PC-9 (cell line): ENCODE data around the gene ZNF80.

Source experiments
- EZH2 ChIP-seq: fragments of 200-600 bp; sonication (generic); IDR thresholded peaks from 2 replicates; pipeline ENCODE4 v1.8.0; 2017; ENCODE audit warnings: antibody characterized with exemption, low read depth
- TF ChIP-seq, protein P1 (sequence below): fragments of 200-600 bp; sonication (generic); conservative IDR thresholded peaks from 2 replicates; pipeline ENCODE4 v1.6.1; 2017; ENCODE audit warnings: mixed run types, antibody characterized with exemption, mild to moderate bottlenecking, moderate library complexity

DNA sequence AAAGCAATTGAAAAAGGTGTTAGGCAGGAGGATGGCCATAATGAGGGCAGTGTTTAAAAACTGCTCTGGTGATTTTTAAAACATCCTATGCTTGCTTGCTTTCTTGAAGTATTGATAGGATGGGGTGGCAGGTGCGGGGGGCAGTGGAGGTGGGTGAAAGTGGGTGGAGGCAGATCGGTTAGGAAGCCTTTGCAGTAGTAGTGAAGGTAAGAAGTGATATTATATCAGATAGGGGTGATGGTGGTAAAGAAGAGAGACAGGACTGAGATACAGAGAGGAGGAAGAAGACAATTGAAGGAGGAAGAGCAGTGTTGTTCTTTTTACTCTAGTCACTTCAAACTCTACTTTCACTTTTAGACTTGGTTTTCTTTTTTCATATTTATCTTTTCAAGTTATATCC lies 11.1 kb downstream of the ZNF80 start:
- TF ChIP-seq, protein P1, sequence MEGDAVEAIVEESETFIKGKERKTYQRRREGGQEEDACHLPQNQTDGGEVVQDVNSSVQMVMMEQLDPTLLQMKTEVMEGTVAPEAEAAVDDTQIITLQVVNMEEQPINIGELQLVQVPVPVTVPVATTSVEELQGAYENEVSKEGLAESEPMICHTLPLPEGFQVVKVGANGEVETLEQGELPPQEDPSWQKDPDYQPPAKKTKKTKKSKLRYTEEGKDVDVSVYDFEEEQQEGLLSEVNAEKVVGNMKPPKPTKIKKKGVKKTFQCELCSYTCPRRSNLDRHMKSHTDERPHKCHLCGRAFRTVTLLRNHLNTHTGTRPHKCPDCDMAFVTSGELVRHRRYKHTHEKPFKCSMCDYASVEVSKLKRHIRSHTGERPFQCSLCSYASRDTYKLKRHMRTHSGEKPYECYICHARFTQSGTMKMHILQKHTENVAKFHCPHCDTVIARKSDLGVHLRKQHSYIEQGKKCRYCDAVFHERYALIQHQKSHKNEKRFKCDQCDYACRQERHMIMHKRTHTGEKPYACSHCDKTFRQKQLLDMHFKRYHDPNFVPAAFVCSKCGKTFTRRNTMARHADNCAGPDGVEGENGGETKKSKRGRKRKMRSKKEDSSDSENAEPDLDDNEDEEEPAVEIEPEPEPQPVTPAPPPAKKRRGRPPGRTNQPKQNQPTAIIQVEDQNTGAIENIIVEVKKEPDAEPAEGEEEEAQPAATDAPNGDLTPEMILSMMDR: no peak
- TF ChIP-seq EZH2: no peak
